ENCODE results near the gene BCAS1.

The BCAS1 gene

GRCh38 chr20:53925651-53926401 is 144.6 kb downstream of the BCAS1 start:
- no peak overlapping the region for H3K56ac ChIP-seq (ENCODE audit: low read length)
- H3K27ac ChIP-seq (ENCODE audit: low read depth, low read length) = no peak overlapping the region
- no peaks in the 10 kb centered on the region for H3K4me1 ChIP-seq (ENCODE audit: control insufficient read depth, low read depth, low read length)
- no peak overlapping the region for H2AK5ac ChIP-seq (ENCODE audit: low read length)
- H3K79me1 ChIP-seq (ENCODE audit: low read length) = no peaks in the 10 kb centered on the region
- no peak overlapping the region for H2BK120ac ChIP-seq (ENCODE audit: low read depth, low read length)
- no peak overlapping the region for H4K8ac ChIP-seq (ENCODE audit: low read depth, low read length)
- no peak overlapping the region for H3K9ac ChIP-seq (ENCODE audit: low read length)
- no peak overlapping the region for H3K23ac ChIP-seq (ENCODE audit: low read length)
- no peak overlapping the region for H2BK5ac ChIP-seq (ENCODE audit: low read length)
- H2BK15ac ChIP-seq (replicated peaks; ENCODE audit: low read depth) = no peak overlapping the region
- no peak overlapping the region for H3K4me3 ChIP-seq (ENCODE audit: low read length)
- H3K18ac ChIP-seq (ENCODE audit: low read length) = no peak overlapping the region
- H3K36me3 ChIP-seq (ENCODE audit: control insufficient read depth, insufficient read depth, low read length) = no peaks in the 10 kb centered on the region
- H4K5ac ChIP-seq (ENCODE audit: low read length) = no peak overlapping the region
- no peaks in the 10 kb centered on the region for H3K27me3 ChIP-seq (ENCODE audit: insufficient read depth, low read length, poor library complexity)
- no CpG with 5 or more reads among the region's 12 CpGs for WGBS (ENCODE audit: extremely low coverage, insufficient coverage, low lambda C conversion rate)
- DNase-seq = no peak
- H3K4me2 ChIP-seq (ENCODE audit: low read length) = no peak overlapping the region
- no peaks in the 10 kb centered on the region for H3K79me2 ChIP-seq (ENCODE audit: control insufficient read depth, insufficient read depth, low read length)
- H3K4ac ChIP-seq (ENCODE audit: low read depth, low read length) = no peak overlapping the region

- Histone ChIP-seq H3K27ac (ENCODE audit: low read depth, low read length) (no peak overlapping the region), H4K5ac (ENCODE audit: low read length) (no peak overlapping the region), H2AK5ac (ENCODE audit: low read length) (no peak overlapping the region), H3K4me1 (ENCODE audit: control insufficient read depth, low read depth, low read length) (no peaks in the 10 kb centered on the region), H3K23ac (ENCODE audit: low read length) (no peak overlapping the region), H2BK5ac (ENCODE audit: low read length) (no peak overlapping the region), H3K9ac (ENCODE audit: low read length) (no peak overlapping the region), H3K79me2 (ENCODE audit: control insufficient read depth, insufficient read depth, low read length) (no peaks in the 10 kb centered on the region), H2BK15ac (replicated peaks; ENCODE audit: low read depth) (no peak overlapping the region), H3K27me3 (ENCODE audit: insufficient read depth, low read length, poor library complexity) (no peaks in the 10 kb centered on the region), H3K4me2 (ENCODE audit: low read length) (no peak overlapping the region), H3K56ac (ENCODE audit: low read length) (no peak overlapping the region), H3K4me3 (ENCODE audit: low read length) (no peak overlapping the region), H4K8ac (ENCODE audit: low read depth, low read length) (no peak overlapping the region), H3K4ac (ENCODE audit: low read depth, low read length) (no peak overlapping the region), H3K18ac (ENCODE audit: low read length) (no peak overlapping the region), H3K79me1 (ENCODE audit: low read length) (no peaks in the 10 kb centered on the region), H3K36me3 (ENCODE audit: control insufficient read depth, insufficient read depth, low read length) (no peaks in the 10 kb centered on the region), H2BK120ac (ENCODE audit: low read depth, low read length) (no peak overlapping the region)
- WGBS (ENCODE audit: extremely low coverage, insufficient coverage, low lambda C conversion rate) = no CpG with 5 or more reads among the region's 7 CpGs
- DNase-seq = no peak
Observed at GRCh38 chr20:53923566-53924369, 146.6 kb downstream of the BCAS1 start.

GRCh38 chr20:53922901-53923314 is 147.5 kb downstream of the BCAS1 start:
- Histone ChIP-seq H2BK5ac (ENCODE audit: low read length) (no peak overlapping the region), H3K18ac (ENCODE audit: low read length) (no peak overlapping the region), H3K79me1 (ENCODE audit: low read length) (no peaks in the 10 kb centered on the region), H3K4me3 (ENCODE audit: low read length) (no peak overlapping the region), H2BK15ac (replicated peaks; ENCODE audit: low read depth) (no peak overlapping the region), H4K8ac (ENCODE audit: low read depth, low read length) (no peak overlapping the region), H4K5ac (ENCODE audit: low read length) (no peak overlapping the region), H2BK120ac (ENCODE audit: low read depth, low read length) (no peak overlapping the region), H3K4ac (ENCODE audit: low read depth, low read length) (no peak overlapping the region), H3K27me3 (ENCODE audit: insufficient read depth, low read length, poor library complexity) (no peaks in the 10 kb centered on the region), H2AK5ac (ENCODE audit: low read length) (no peak overlapping the region), H3K27ac (ENCODE audit: low read depth, low read length) (no peak overlapping the region), H3K23ac (ENCODE audit: low read length) (no peak overlapping the region), H3K36me3 (ENCODE audit: control insufficient read depth, insufficient read depth, low read length) (no peaks in the 10 kb centered on the region), H3K4me1 (ENCODE audit: control insufficient read depth, low read depth, low read length) (peaks cover 3% of the 10 kb centered on the region), H3K56ac (ENCODE audit: low read length) (no peak overlapping the region), H3K79me2 (ENCODE audit: control insufficient read depth, insufficient read depth, low read length) (no peaks in the 10 kb centered on the region), H3K9ac (ENCODE audit: low read length) (no peak overlapping the region), H3K4me2 (ENCODE audit: low read length) (no peak overlapping the region)
- no CpG with 5 or more reads among the region's 4 CpGs for WGBS (ENCODE audit: extremely low coverage, insufficient coverage, low lambda C conversion rate)
- DNase-seq = no peak

GRCh38 chr20:53921443-53921973 is 148.9 kb downstream of the BCAS1 start:
- H3K27me3 ChIP-seq (ENCODE audit: insufficient read depth, low read length, poor library complexity) = no peaks in the 10 kb centered on the region
- H2BK120ac ChIP-seq (ENCODE audit: low read depth, low read length) = no peak overlapping the region
- H2AK5ac ChIP-seq (ENCODE audit: low read length) = no peak overlapping the region
- DNase-seq = no peak
- no peaks in the 10 kb centered on the region for H3K36me3 ChIP-seq (ENCODE audit: control insufficient read depth, insufficient read depth, low read length)
- no peak overlapping the region for H4K5ac ChIP-seq (ENCODE audit: low read length)
- H3K9ac ChIP-seq (ENCODE audit: low read length) = no peak overlapping the region
- WGBS (ENCODE audit: extremely low coverage, insufficient coverage, low lambda C conversion rate) = no CpG with 5 or more reads among the region's 12 CpGs
- H3K4ac ChIP-seq (ENCODE audit: low read depth, low read length) = no peak overlapping the region
- no peak overlapping the region for H3K4me3 ChIP-seq (ENCODE audit: low read length)
- no peaks in the 10 kb centered on the region for H3K79me2 ChIP-seq (ENCODE audit: control insufficient read depth, insufficient read depth, low read length)
- H3K27ac ChIP-seq (ENCODE audit: low read depth, low read length) = no peak overlapping the region
- H3K23ac ChIP-seq (ENCODE audit: low read length) = no peak overlapping the region
- H3K79me1 ChIP-seq (ENCODE audit: low read length) = no peaks in the 10 kb centered on the region
- H3K18ac ChIP-seq (ENCODE audit: low read length) = no peak overlapping the region
- H4K8ac ChIP-seq (ENCODE audit: low read depth, low read length) = no peak overlapping the region
- H3K56ac ChIP-seq (ENCODE audit: low read length) = peak overlapping the region; percentile 2
- H2BK5ac ChIP-seq (ENCODE audit: low read length) = no peak overlapping the region
- no peak overlapping the region for H3K4me2 ChIP-seq (ENCODE audit: low read length)
- H3K4me1 ChIP-seq (ENCODE audit: control insufficient read depth, low read depth, low read length) = peaks cover 11% of the 10 kb centered on the region
- no peak overlapping the region for H2BK15ac ChIP-seq (replicated peaks; ENCODE audit: low read depth)

DNA sequence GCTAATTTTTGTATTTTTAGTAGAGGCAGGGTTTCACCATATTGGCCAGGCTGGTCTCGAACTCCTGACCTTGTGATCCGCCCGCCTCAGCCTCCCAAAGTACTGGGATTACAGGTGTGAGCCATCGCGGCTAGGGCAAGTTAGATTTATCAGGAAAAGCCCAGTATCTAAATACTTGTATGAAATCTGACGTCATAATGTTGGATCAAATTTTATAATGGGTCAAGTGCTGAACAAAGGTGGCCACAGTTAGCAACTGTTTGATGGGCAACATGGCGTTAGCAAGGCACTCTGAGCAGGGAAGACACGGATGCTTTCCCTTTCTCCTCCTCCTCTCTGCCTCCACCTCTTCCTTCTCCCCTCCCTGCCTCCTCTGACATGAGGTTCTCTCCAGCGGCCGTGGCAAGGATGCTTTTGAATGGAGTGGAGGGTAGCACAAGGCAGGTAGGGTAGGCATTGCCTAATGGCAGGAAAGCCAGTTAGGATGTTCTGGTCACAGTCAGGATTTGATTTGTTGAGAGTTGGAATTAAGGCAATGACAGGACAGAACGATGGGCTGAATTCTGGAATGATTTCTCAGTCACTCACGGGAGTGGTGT is 149.6 kb downstream of the BCAS1 start:
- H3K4me1 ChIP-seq (ENCODE audit: control insufficient read depth, low read depth, low read length) = peaks cover 11% of the 10 kb centered on the region
- H4K5ac ChIP-seq (ENCODE audit: low read length) = no peak overlapping the region
- peak overlapping the region; percentile 37 for H2AK5ac ChIP-seq (ENCODE audit: low read length)
- no peak overlapping the region for H2BK5ac ChIP-seq (ENCODE audit: low read length)
- no peak for DNase-seq
- H3K79me1 ChIP-seq (ENCODE audit: low read length) = no peaks in the 10 kb centered on the region
- H3K27me3 ChIP-seq (ENCODE audit: insufficient read depth, low read length, poor library complexity) = no peaks in the 10 kb centered on the region
- no peak overlapping the region for H3K56ac ChIP-seq (ENCODE audit: low read length)
- no CpG with 5 or more reads among the region's 12 CpGs for WGBS (ENCODE audit: extremely low coverage, insufficient coverage, low lambda C conversion rate)
- H3K36me3 ChIP-seq (ENCODE audit: control insufficient read depth, insufficient read depth, low read length) = no peaks in the 10 kb centered on the region
- no peak overlapping the region for H4K8ac ChIP-seq (ENCODE audit: low read depth, low read length)
- no peaks in the 10 kb centered on the region for H3K79me2 ChIP-seq (ENCODE audit: control insufficient read depth, insufficient read depth, low read length)
- H2BK120ac ChIP-seq (ENCODE audit: low read depth, low read length) = no peak overlapping the region
- H3K4me2 ChIP-seq (ENCODE audit: low read length) = no peak overlapping the region
- no peak overlapping the region for H3K23ac ChIP-seq (ENCODE audit: low read length)
- H3K4ac ChIP-seq (ENCODE audit: low read depth, low read length) = no peak overlapping the region
- no peak overlapping the region for H3K4me3 ChIP-seq (ENCODE audit: low read length)
- no peak overlapping the region for H3K18ac ChIP-seq (ENCODE audit: low read length)
- no peak overlapping the region for H3K27ac ChIP-seq (ENCODE audit: low read depth, low read length)
- H2BK15ac ChIP-seq (replicated peaks; ENCODE audit: low read depth) = no peak overlapping the region
- no peak overlapping the region for H3K9ac ChIP-seq (ENCODE audit: low read length)
